ENCODE measurements around the gene UBE2O.

Gene UBE2O

GRCh38 chr17:76452660-76453430, at the start of gene UBE2O:
Gene UBE2O (minus strand): TSS chr17:76453152. CDS start chr17:76453141, 11 bp downstream.
- DNase-seq: peak; percentile 75

GRCh38 chr17:76501827-76502307, 48.9 kb upstream of the UBE2O start:
- DNase-seq: no peak

GRCh38 chr17:76501018-76501826, 48.3 kb upstream of the UBE2O start, which contains the start of gene RHBDF2:
Gene RHBDF2 (minus strand): TSS chr17:76501423. CDS start chr17:76481524, 19,899 bp downstream.
- DNase-seq: peak; percentile 52

GRCh38 chr17:76500747-76501017, 47.7 kb upstream of the UBE2O start:
- no peak for DNase-seq

GRCh38 chr17:76500074-76500746, 47.3 kb upstream of the UBE2O start:
- no peak for DNase-seq

- DNase-seq: no peak
Observed at GRCh38 chr17:76499267-76499667, 46.3 kb upstream of the UBE2O start.

GRCh38 chr17:76498876-76499251, 45.9 kb upstream of the UBE2O start:
- DNase-seq: no peak

- no peak for DNase-seq
Observed at GRCh38 chr17:76497979-76498875, 45.3 kb upstream of the UBE2O start.

GRCh38 chr17:76497699-76497978, 44.7 kb upstream of the UBE2O start:
- no peak for DNase-seq

- DNase-seq: no peak
Observed at GRCh38 chr17:76496464-76496863, 43.5 kb upstream of the UBE2O start.

GRCh38 chr17:76495663-76496400, 42.9 kb upstream of the UBE2O start:
- no peak for DNase-seq

GRCh38 chr17:76493505-76494167, 40.7 kb upstream of the UBE2O start:
- no peak for DNase-seq

- no peak for DNase-seq
Observed at GRCh38 chr17:76492989-76493501, 40.1 kb upstream of the UBE2O start.

GRCh38 chr17:76492123-76492988, 39.4 kb upstream of the UBE2O start:
- no peak for DNase-seq

GRCh38 chr17:76491271-76492122, 38.5 kb upstream of the UBE2O start:
- no peak for DNase-seq

GRCh38 chr17:76490112-76490710, 37.3 kb upstream of the UBE2O start:
- no peak for DNase-seq

GRCh38 chr17:76487451-76488192, 34.7 kb upstream of the UBE2O start:
- DNase-seq: no peak

- peak; percentile 50 for DNase-seq
Observed at GRCh38 chr17:76485569-76485968, 32.6 kb upstream of the UBE2O start.
